A549 treated with RU486 at 1 μM for 4 hours (cell line): ENCODE measurements around the gene LIN9. TPM values are rescaled to one million over a fixed set of nuclear protein-coding genes. Genes with fewer than 3 reads are reported as not detected.

Experiments
- total RNA-seq: library from RNA; stranded (reverse); fragments of 200-300 nt; extraction: Qiagen RNA extraction; gene quantifications from 5 replicates; pipeline ENCODE4 v1.2.3, GENCODE V29; 2022; ENCODE audit warnings: low read depth

The LIN9 gene, protein sequence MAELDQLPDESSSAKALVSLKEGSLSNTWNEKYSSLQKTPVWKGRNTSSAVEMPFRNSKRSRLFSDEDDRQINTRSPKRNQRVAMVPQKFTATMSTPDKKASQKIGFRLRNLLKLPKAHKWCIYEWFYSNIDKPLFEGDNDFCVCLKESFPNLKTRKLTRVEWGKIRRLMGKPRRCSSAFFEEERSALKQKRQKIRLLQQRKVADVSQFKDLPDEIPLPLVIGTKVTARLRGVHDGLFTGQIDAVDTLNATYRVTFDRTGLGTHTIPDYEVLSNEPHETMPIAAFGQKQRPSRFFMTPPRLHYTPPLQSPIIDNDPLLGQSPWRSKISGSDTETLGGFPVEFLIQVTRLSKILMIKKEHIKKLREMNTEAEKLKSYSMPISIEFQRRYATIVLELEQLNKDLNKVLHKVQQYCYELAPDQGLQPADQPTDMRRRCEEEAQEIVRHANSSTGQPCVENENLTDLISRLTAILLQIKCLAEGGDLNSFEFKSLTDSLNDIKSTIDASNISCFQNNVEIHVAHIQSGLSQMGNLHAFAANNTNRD
- total RNA-seq = 2.9 to 8.6 TPM (median 7.6 TPM) in 5 replicates

DNA sequence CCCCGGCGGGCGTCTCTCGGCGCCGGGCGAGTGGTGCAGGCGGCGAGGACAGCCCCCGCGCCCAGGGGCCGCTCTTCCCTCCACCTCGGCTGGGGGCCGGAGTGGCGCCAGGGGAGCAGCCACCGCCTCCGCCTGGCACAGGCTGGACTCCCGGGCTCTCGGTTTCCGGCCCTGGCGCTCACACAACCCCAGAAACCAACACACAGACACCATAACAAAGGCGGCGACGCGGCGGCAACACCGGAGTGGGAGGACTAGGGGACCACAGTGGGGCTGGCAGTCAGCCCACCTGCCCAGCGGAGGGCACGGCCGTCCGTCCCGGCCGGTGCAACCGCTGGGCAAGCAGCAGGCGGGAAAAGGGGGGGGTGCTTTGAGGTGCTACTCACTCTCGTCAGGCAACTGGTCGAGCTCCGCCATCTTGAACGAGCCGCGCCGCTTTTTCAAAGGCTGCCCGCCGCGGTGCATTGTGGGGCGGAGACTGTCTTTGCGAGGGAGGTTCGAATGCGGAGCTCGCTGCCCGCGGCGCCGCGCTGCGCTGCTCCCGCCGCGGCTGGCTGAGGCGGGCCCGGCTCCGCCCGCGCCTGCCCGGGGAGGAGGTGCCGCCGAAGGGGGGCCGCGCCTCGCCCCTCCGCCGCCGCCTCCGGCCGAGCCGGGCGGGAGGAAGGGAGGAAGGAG lies at the start of gene LIN9:
Gene LIN9 (minus strand): TSS at position 442 of the 675 bp plus-strand sequence. CDS start 25 bp downstream, at position 417.

DNA sequence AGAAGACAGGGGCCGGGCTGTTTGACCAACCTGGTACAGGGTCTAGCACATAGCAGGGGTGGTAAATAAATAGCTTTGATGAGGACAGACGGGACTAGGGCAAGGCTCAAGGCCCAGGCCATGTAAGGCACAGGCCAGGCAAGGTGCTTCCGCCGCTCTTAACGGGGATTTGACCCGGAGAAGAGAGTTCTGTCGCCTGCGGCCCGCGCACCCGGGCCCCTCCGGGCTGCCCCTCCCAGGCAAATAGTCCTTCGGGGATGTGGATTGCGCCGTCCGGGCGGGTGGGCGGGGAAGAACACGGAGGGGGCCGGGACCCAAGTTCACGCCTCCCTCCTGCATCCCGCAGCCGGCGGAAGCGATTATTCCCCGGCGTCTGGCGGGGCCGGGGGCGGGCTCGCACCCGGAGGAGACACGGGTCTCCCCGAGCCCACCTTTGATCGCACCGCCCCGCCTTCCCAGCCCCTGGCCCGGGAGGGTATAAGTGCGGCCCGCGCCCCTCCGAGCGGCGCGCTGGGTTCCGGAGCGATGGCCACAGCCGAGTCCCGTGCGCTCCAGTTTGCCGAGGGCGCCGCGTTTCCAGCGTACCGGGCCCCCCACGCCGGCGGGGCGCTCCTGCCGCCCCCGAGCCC lies 85.7 kb downstream of the LIN9 start, which contains the start of gene MIXL1:
Gene MIXL1 (plus strand): TSS at position 508 of the 629 bp plus-strand sequence. CDS start 18 bp downstream, at position 526.

DNA sequence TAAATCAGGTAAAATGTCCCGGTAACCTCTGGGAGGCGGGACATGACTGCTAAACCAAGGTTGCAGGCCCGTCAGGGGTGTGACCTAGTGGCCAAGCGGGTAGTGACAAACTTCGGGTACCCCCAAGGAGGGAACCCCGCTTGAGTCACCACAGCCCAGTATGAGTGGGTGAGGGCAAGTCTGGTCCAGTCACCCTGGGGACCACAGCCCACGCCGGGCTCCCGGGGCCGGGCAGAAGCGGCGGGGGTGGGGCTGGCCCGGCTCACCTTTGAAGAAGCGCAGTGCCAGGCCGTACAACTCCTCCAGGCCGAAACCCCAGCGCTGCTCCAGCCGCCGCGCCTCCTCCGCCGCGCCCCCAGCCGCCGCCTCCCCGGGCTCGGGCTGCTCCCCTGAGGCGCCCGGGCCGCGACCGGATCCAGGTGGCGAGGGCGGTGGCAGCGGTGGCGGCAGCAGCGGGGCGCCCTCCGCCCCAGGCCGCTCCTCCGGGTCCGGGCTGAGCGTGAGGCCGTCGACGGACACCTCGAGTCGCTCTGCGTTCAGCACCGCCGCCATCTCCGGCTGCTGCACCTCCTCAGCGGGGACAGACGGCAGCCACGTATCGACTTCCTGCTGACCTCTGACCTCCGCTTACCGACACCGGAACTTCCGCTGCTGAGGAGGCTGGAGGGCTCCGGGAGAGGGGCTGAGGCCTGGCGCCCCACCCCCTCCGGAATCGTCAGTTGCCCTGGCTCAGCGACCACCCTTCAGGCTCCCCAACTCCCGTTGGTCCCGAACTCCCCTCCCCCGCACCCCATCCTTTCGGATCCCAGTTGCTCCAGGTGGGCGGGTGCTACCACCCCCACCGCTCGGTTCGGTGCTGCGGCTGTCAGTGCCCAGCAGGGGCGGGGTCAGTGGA lies 122.6 kb downstream of the LIN9 start, which contains the start of gene ACBD3:
Gene ACBD3 (minus strand): TSS at position 618 of the 895 bp plus-strand sequence. CDS start 66 bp downstream, at position 552.

Other genes with a start within 250 kb of the LIN9 start
- gene H3-3A, start 246.4 kb downstream of the LIN9 start, total RNA-seq = 388 to 448 TPM (median 426 TPM) in 5 replicates
- gene ACBD3, start 122.4 kb downstream of the LIN9 start, total RNA-seq = 15.3 to 29.1 TPM (median 27.3 TPM) in 5 replicates
- 0.05 to 0.13 TPM in 2 of 5 replicates, not detected in the others for gene MIXL1, start 85.5 kb downstream of the LIN9 start, total RNA-seq
- 92.4 to 125 TPM (median 117 TPM) in 5 replicates for gene PARP1, start 98.9 kb upstream of the LIN9 start, total RNA-seq
- gene STUM, start 239.6 kb upstream of the LIN9 start, total RNA-seq = not detected in 5 replicates